Neural crest cell (in vitro differentiated cells): ENCODE measurements around the gene SRSF10. TPM values are rescaled to one million over a fixed set of nuclear protein-coding genes. Genes with fewer than 3 reads are reported as not detected.
"Not testable (repeated sequence)": the region's sequence is repeated elsewhere in the genome, so short reads cannot be mapped to it uniquely, and the experiment has no call there.

Source experiments
- DNase-seq: peaks from one replicate; pipeline ENCODE4 v3.0.0; 2021; ENCODE audit warnings: low read depth, mixed read lengths, low spot score
- H3K27ac Mint-ChIP-seq: one replicate; pipeline ENCODE4 v1.8.0; 2021; ENCODE audit warnings: mild to moderate bottlenecking, mixed read lengths; ENCODE audit not compliant: unreplicated experiment
- H3K27me3 Mint-ChIP-seq: 2 replicates; pipeline ENCODE4 v1.8.0; 2021; ENCODE audit warnings: low read depth, mild to moderate bottlenecking, mixed read lengths
- H3K36me3 Mint-ChIP-seq: 2 replicates; pipeline ENCODE4 v1.8.0; 2021; ENCODE audit warnings: low read depth, mild to moderate bottlenecking, mixed read lengths
- H3K4me1 Mint-ChIP-seq: 2 replicates; pipeline ENCODE4 v1.8.0; 2021; ENCODE audit warnings: mixed read lengths
- H3K4me3 Mint-ChIP-seq: one replicate; pipeline ENCODE4 v1.8.0; 2021; ENCODE audit warnings: mild to moderate bottlenecking, mixed read lengths
- H3K9me3 Mint-ChIP-seq: 2 replicates; pipeline ENCODE4 v1.8.0; 2021; ENCODE audit warnings: mixed read lengths
- CTCF ChIP-seq: fragments of 200-600 bp; sonication (generic); conservative IDR thresholded peaks from 2 replicates; pipeline ENCODE4 v1.5.0; 2021; ENCODE audit warnings: antibody characterized with exemption, mild to moderate bottlenecking
- total RNA-seq: library from RNA; stranded (reverse); gene quantifications from 2 replicates; pipeline ENCODE4 v1.2.1, GENCODE V29; 2021

Gene SRSF10
- total RNA-seq, 1 donor from 2014 or later, result 228 TPM

GRCh38 chr1:24010650-24011049, 30.5 kb upstream of the SRSF10 start:
- Mint-ChIP-seq H3K27ac (no peak overlapping the region), H3K4me1 (no peaks in the 10 kb centered on the region), H3K27me3 (peaks cover 4% of the 10 kb centered on the region), H3K9me3 (no peaks in the 10 kb centered on the region), H3K4me3 (no peak overlapping the region), H3K36me3 (no peaks in the 10 kb centered on the region)
- TF ChIP-seq CTCF, result no peak
- DNase-seq, result no peak

- H3K27me3 Mint-ChIP-seq, result peaks cover 7% of the 10 kb centered on the region
- H3K27ac Mint-ChIP-seq, result no peak overlapping the region
- no peaks in the 10 kb centered on the region for H3K36me3 Mint-ChIP-seq
- no peak overlapping the region for H3K4me3 Mint-ChIP-seq
- no peaks in the 10 kb centered on the region for H3K4me1 Mint-ChIP-seq
- DNase-seq, result no peak
- H3K9me3 Mint-ChIP-seq, result no peaks in the 10 kb centered on the region
- no peak for TF ChIP-seq CTCF
Measured at GRCh38 chr1:24009406-24009805, 29.3 kb upstream of the SRSF10 start.

GRCh38 chr1:24008574-24009184, 28.6 kb upstream of the SRSF10 start:
- not testable (repeated sequence) for DNase-seq, H3K27me3 Mint-ChIP-seq, H3K27ac Mint-ChIP-seq, H3K36me3 Mint-ChIP-seq, H3K4me3 Mint-ChIP-seq, H3K9me3 Mint-ChIP-seq, H3K4me1 Mint-ChIP-seq

GRCh38 chr1:24007079-24007478, 27.0 kb upstream of the SRSF10 start:
- Mint-ChIP-seq H3K27me3 (peaks cover 14% of the 10 kb centered on the region), H3K27ac (no peak overlapping the region), H3K4me3 (no peak overlapping the region), H3K9me3 (no peaks in the 10 kb centered on the region), H3K36me3 (no peaks in the 10 kb centered on the region), H3K4me1 (no peaks in the 10 kb centered on the region)
- no peak for DNase-seq
- TF ChIP-seq CTCF, result no peak

GRCh38 chr1:24005163-24005562, 25.0 kb upstream of the SRSF10 start:
- no peak overlapping the region for H3K4me3 Mint-ChIP-seq
- DNase-seq, result no peak
- peaks cover 16% of the 10 kb centered on the region for H3K27me3 Mint-ChIP-seq
- no peaks in the 10 kb centered on the region for H3K4me1 Mint-ChIP-seq
- no peak overlapping the region for H3K27ac Mint-ChIP-seq
- TF ChIP-seq CTCF, result no peak
- H3K36me3 Mint-ChIP-seq, result no peaks in the 10 kb centered on the region
- H3K9me3 Mint-ChIP-seq, result no peaks in the 10 kb centered on the region

- Mint-ChIP-seq H3K27ac (no peak overlapping the region), H3K4me1 (no peaks in the 10 kb centered on the region), H3K36me3 (no peaks in the 10 kb centered on the region), H3K4me3 (no peak overlapping the region), H3K27me3 (peaks cover 16% of the 10 kb centered on the region), H3K9me3 (no peaks in the 10 kb centered on the region)
- no peak for DNase-seq
- no peak for TF ChIP-seq CTCF
Measured at GRCh38 chr1:24004132-24004531, 24.0 kb upstream of the SRSF10 start.
